OCI-LY7 (cell line): ENCODE data around the gene CHN1. TPM values are rescaled to one million over a fixed set of nuclear protein-coding genes. Genes with fewer than 3 reads are reported as not detected.

ENCODE experiments used
- BruUV-seq: library from RNA; stranded (reverse); fragments of 400-500 nt; replicated peaks from 2 replicates; lab custom pipeline; 2021; lab: Mats Ljungman, UMichigan
- CTCF ChIA-PET: fragments of 300-600 bp; sonication (Branson Sonifier 250); formaldehyde crosslinking; loops from one replicate; lab custom pipeline; 2022; ENCODE audit warnings: antibody characterized with exemption; ENCODE audit not compliant: unreplicated experiment; lab: Charles Lee
- POLR2A ChIA-PET: fragments of 300-600 bp; sonication (Branson Sonifier 250); formaldehyde crosslinking; loops from one replicate; lab custom pipeline; 2022; ENCODE audit warnings: antibody characterized with exemption; lab: Charles Lee
- DNase-seq: peaks from one replicate; pipeline ENCODE4 v3.0.0-alpha.2; 2015; ENCODE audit warnings: low spot score
- H2AFZ ChIP-seq: fragments of 200-600 bp; sonication (generic), shearing (Covaris generic); 2 replicates; pipeline ENCODE4 v1.6.1; 2014; ENCODE audit warnings: mild to moderate bottlenecking, antibody characterized with exemption, low read length, moderate library complexity
- H3K27ac ChIP-seq: fragments of 200-600 bp; sonication (generic); 2 replicates; pipeline ENCODE4 v1.5.1; 2014; ENCODE audit warnings: mixed run types, low read depth, mild to moderate bottlenecking, moderate library complexity, low read length, inconsistent platforms; ENCODE audit not compliant: poor library complexity, severe bottlenecking
- H3K36me3 ChIP-seq: fragments of 200-600 bp; sonication (generic); 2 replicates; pipeline ENCODE4 v1.6.1; 2014; ENCODE audit warnings: mild to moderate bottlenecking, antibody characterized with exemption, low read length, moderate library complexity, mixed read lengths; ENCODE audit not compliant: insufficient read depth
- H3K4me1 ChIP-seq: fragments of 200-600 bp; sonication (generic); 2 replicates; pipeline ENCODE4 v1.5.1; 2014; ENCODE audit warnings: mild to moderate bottlenecking, low read length; ENCODE audit not compliant: insufficient read depth, poor library complexity, severe bottlenecking
- H3K4me2 ChIP-seq: fragments of 200-600 bp; sonication (generic); 2 replicates; pipeline ENCODE4 v1.6.1; 2014; ENCODE audit warnings: mild to moderate bottlenecking, low read length
- H3K4me3 ChIP-seq: fragments of 200-600 bp; sonication (generic); 2 replicates; pipeline ENCODE4 v1.5.1; 2014; ENCODE audit warnings: mild to moderate bottlenecking, low read depth, low read length; ENCODE audit not compliant: poor library complexity, severe bottlenecking
- H3K79me2 ChIP-seq: fragments of 200-600 bp; sonication (generic); 2 replicates; pipeline ENCODE4 v1.6.1; 2016; ENCODE audit warnings: low read depth, mild to moderate bottlenecking, low read length, moderate library complexity, mixed read lengths; ENCODE audit not compliant: insufficient read depth
- H3K9me2 ChIP-seq: fragments of 200-600 bp; sonication (generic); 2 replicates; pipeline ENCODE4 v1.6.1; 2016; ENCODE audit warnings: mild to moderate bottlenecking, low read length, mixed read lengths; ENCODE audit not compliant: insufficient read depth
- H3K9me3 ChIP-seq: fragments of 200-600 bp; sonication (generic); 2 replicates; pipeline ENCODE4 v1.6.1; 2014; ENCODE audit warnings: mild to moderate bottlenecking, mixed run types, low read length, mixed read lengths
- H4K20me1 ChIP-seq: fragments of 200-600 bp; sonication (generic); 2 replicates; pipeline ENCODE4 v1.6.1; 2014; ENCODE audit warnings: mild to moderate bottlenecking, antibody characterized with exemption, low read length, moderate library complexity, mixed read lengths; ENCODE audit not compliant: insufficient read depth
- EZH2phosphoT487 ChIP-seq: fragments of 200-600 bp; sonication (generic); IDR thresholded peaks from 2 replicates; pipeline ENCODE4 v1.6.1; 2018; ENCODE audit warnings: low read depth, borderline replicate concordance, mild to moderate bottlenecking, mixed run types, antibody characterized with exemption, low read length, moderate library complexity, mixed read lengths
- intact Hi-C: fragments of 100-400 bp; cut with micrococcal nuclease; formaldehyde crosslinking; loops from one replicate; pipeline ENCODE4 v1.10.0; 2022; ENCODE audit not compliant: unreplicated experiment
- total RNA-seq, 2 experiments: library from RNA; depleted of rRNA in 1 of 2; stranded (reverse); fragments of >200 nt in 1 of 2; shearing (Covaris generic) in 1 of 2; gene quantifications; 2 replicates each; pipeline ENCODE4 v1.2.3, GENCODE V29; 2014 to 2022
- TF ChIP-seq, protein P1 (sequence below): fragments of 200-600 bp; sonication (generic); conservative IDR thresholded peaks from 2 replicates; pipeline ENCODE4 v1.5.1; 2014; ENCODE audit warnings: mild to moderate bottlenecking, antibody characterized with exemption, low read length, moderate library complexity, mixed read lengths

CHN1 gene
- total RNA-seq, 2 experiments from 2014 or later, result 0.44 TPM; not detected in 1

DNA sequence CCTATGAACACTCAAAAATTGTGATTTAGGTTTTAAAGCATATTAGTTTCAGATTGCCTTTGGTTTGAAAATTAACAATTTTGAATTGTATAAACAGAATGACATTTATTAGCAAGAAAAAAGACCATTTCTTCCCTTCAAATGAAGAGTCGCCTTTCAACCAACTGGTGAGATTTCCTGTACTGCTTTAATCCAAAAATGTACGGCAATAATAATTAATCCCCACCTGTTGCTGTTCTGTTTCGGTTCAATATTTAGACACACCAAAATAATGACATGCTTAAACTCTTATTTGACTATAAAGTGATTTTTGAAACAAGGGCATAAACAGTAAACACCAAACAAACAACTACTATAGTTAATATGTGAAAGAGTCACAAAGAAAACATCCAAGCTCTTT, 39.6 kb downstream of the CHN1 start:
- intact Hi-C loops, result no loop called here
- no TSS peak for BruUV-seq
- Histone ChIP-seq H3K27ac (no peak overlapping the region), H3K4me1 (no peaks in the 10 kb centered on the region), H2AFZ (no peak overlapping the region), H3K9me3 (no peaks in the 10 kb centered on the region), H3K79me2 (no peaks in the 10 kb centered on the region), H3K36me3 (no peaks in the 10 kb centered on the region), H3K9me2 (no peaks in the 10 kb centered on the region), H3K4me2 (no peak overlapping the region), H4K20me1 (no peaks in the 10 kb centered on the region), H3K4me3 (no peak overlapping the region)
- DNase-seq, result no peak
- POLR2A ChIA-PET, result interaction anchor here (0.6 kb wide), 1 partner anchor 10 kb away, joined by 3 read pairs; no protein-coding TSS in a partner anchor
- CTCF ChIA-PET, result no interaction called here
- TF ChIP-seq, protein P1, sequence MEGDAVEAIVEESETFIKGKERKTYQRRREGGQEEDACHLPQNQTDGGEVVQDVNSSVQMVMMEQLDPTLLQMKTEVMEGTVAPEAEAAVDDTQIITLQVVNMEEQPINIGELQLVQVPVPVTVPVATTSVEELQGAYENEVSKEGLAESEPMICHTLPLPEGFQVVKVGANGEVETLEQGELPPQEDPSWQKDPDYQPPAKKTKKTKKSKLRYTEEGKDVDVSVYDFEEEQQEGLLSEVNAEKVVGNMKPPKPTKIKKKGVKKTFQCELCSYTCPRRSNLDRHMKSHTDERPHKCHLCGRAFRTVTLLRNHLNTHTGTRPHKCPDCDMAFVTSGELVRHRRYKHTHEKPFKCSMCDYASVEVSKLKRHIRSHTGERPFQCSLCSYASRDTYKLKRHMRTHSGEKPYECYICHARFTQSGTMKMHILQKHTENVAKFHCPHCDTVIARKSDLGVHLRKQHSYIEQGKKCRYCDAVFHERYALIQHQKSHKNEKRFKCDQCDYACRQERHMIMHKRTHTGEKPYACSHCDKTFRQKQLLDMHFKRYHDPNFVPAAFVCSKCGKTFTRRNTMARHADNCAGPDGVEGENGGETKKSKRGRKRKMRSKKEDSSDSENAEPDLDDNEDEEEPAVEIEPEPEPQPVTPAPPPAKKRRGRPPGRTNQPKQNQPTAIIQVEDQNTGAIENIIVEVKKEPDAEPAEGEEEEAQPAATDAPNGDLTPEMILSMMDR, result no peak
- no peak for TF ChIP-seq EZH2phosphoT487

DNA sequence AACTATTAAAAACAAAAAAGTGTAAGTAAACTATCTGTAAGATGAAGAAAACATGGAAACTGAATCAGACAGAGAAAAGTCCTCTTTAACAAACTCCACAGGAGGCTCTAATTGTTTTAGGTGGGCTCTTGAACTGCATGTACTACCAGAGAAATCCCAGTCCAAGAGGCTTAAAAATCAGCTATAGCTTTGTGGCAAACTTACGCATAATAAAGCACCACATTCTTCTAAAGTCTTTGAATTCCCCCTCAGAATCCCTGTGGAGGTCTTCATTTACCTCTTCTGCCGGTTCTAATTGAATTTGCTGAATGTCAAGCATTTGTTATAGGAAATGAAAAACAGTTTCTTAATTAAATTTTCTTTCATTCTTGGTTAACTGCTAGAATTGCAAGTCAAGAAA, 40.8 kb downstream of the CHN1 start:
- Histone ChIP-seq H3K9me2 (no peaks in the 10 kb centered on the region), H3K9me3 (no peaks in the 10 kb centered on the region), H3K4me3 (no peak overlapping the region), H3K79me2 (no peaks in the 10 kb centered on the region), H3K4me1 (no peaks in the 10 kb centered on the region), H2AFZ (no peak overlapping the region), H3K36me3 (no peaks in the 10 kb centered on the region), H4K20me1 (no peaks in the 10 kb centered on the region), H3K4me2 (no peak overlapping the region), H3K27ac (no peak overlapping the region)
- DNase-seq, result no peak
- intact Hi-C loops, result no loop called here
- POLR2A ChIA-PET, result no interaction called here
- TF ChIP-seq EZH2phosphoT487, result no peak
- TF ChIP-seq, protein P1, result no peak
- CTCF ChIA-PET, result no interaction called here
- no TSS peak for BruUV-seq

DNA sequence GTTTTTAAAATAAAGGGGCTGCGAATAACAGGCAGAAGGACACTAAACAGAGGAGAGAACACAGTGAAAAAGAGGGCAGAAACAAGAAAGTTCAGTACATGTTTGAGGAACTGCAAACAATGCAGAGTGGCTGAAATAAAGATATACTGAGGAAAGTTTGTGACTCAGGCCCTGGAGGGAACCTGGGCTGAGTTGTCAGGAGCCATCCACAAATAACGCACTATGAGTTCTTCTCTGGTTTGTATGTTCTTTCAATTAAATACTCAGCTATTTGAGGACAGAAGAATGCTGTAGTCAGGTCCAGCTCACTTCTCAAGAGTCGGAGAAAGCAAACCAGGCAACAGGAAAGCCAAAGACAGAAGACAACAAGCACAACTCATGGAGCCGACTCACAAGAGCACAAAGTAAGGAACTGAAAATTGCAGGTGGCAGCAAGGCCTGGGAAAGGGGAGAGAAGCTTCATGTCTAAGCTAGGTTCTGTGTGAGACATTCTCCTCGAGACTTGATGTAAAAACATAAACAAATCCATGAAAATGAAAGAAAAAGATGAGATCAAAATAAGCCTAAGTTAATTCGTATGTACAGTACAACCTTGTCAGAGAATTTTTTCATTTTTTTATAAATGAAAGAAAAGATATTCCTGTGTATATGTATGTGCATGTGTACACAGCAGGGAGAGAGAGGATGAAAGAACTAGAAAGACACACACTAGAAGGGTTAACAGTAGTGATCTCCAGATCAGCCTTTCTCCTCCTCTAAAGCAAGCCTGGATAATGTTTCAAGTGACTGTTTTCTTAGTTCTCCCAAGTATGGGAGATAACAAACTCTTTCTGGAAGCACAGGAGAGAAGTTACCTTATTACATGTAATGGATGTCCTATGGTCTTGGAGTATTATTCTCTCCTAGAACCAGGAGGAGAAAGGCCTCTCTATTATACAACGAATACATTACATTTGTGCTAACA, 41.5 kb downstream of the CHN1 start:
- H3K9me3 ChIP-seq, result no peaks in the 10 kb centered on the region
- H3K79me2 ChIP-seq, result no peaks in the 10 kb centered on the region
- DNase-seq, result peak; percentile 9
- CTCF ChIA-PET, result no interaction called here
- H3K36me3 ChIP-seq, result no peaks in the 10 kb centered on the region
- TF ChIP-seq EZH2phosphoT487, result no peak
- TF ChIP-seq, protein P1, result no peak
- H3K27ac ChIP-seq, result no peak overlapping the region
- intact Hi-C loops, result no loop called here
- no TSS peak for BruUV-seq
- POLR2A ChIA-PET, result no interaction called here
- H3K9me2 ChIP-seq, result no peaks in the 10 kb centered on the region
- no peak overlapping the region for H3K4me3 ChIP-seq
- H3K4me2 ChIP-seq, result no peak overlapping the region
- no peaks in the 10 kb centered on the region for H4K20me1 ChIP-seq
- H3K4me1 ChIP-seq, result no peaks in the 10 kb centered on the region
- no peak overlapping the region for H2AFZ ChIP-seq
